Measurements from ENCODE around the gene SH2D3A. TPM values are rescaled to one million over a fixed set of nuclear protein-coding genes. Genes with fewer than 3 reads are reported as not detected.

The SH2D3A gene
- polyA plus RNA-seq, 3 donors, result 0.11 TPM; not detected in 2

DNA sequence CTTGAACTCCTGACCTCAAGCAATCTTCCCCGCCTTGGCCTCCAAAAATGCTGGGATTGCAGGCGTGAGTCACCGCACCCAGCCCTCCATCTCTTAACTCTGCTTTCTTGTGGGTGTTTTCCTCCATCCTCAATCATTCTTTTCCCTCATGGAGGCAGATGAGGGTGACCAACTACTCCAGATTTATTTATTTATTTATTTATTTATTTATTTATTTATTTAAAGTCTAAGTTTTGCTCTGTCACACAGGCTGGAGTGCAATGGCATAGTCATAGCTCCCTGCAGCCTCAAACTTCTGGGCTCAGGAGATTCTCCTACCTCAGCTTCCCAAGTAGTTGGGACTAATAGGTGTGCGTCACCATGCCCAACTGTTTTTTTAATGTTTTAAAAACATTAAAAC, 20.2 kb upstream of the SH2D3A start:
- no peak overlapping the region for H3K27ac Mint-ChIP-seq
- intact Hi-C loops (cut with micrococcal nuclease), result no loop called here
- peaks cover 42 to 73% of the 10 kb centered on the region in 2 donors for H3K36me3 Mint-ChIP-seq

GRCh38 chr19:6779206-6779605, 12.0 kb upstream of the SH2D3A start:
- peaks cover 16 to 76% of the 10 kb centered on the region in 2 donors for H3K36me3 ChIP-seq (replicated peaks in 1 of 2; ENCODE audit: control insufficient read depth in 1 of 2, insufficient read depth in 2 of 2, low read length in 2 of 2)
- no peaks in the 10 kb centered on the region for H3K9me3 ChIP-seq (replicated peaks in 1 of 2; ENCODE audit: control insufficient read depth in 1 of 2, insufficient read depth in 1 of 2, low read length in 2 of 2)
- H3K4me1 ChIP-seq (ENCODE audit: control insufficient read depth in 1 of 2, insufficient read depth in 2 of 2, low read length in 2 of 2), result peaks cover 24 to 30% of the 10 kb centered on the region in 2 donors
- no peak overlapping the region for H3K4me3 Mint-ChIP-seq
- DNase-seq, result no peak
- no peaks in the 10 kb centered on the region for H3K27me3 ChIP-seq (ENCODE audit: control insufficient read depth in 2 of 2, insufficient read depth in 2 of 2, low read length in 2 of 2)
- H3K9ac ChIP-seq (ENCODE audit: insufficient read depth, low read length, poor library complexity, severe bottlenecking), result no peak overlapping the region
- TF ChIP-seq, protein P1, sequence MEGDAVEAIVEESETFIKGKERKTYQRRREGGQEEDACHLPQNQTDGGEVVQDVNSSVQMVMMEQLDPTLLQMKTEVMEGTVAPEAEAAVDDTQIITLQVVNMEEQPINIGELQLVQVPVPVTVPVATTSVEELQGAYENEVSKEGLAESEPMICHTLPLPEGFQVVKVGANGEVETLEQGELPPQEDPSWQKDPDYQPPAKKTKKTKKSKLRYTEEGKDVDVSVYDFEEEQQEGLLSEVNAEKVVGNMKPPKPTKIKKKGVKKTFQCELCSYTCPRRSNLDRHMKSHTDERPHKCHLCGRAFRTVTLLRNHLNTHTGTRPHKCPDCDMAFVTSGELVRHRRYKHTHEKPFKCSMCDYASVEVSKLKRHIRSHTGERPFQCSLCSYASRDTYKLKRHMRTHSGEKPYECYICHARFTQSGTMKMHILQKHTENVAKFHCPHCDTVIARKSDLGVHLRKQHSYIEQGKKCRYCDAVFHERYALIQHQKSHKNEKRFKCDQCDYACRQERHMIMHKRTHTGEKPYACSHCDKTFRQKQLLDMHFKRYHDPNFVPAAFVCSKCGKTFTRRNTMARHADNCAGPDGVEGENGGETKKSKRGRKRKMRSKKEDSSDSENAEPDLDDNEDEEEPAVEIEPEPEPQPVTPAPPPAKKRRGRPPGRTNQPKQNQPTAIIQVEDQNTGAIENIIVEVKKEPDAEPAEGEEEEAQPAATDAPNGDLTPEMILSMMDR (IDR thresholded peaks at IDR 0.05), result no peak
- H3K4me2 ChIP-seq (replicated peaks; ENCODE audit: extremely low read depth, low read length, poor library complexity, severe bottlenecking), result no peak overlapping the region
- peaks cover 54% of the 10 kb centered on the region for H3K4me1 Mint-ChIP-seq
- peak overlapping the region in 1 of 2 donors; percentile 23 for H3K27ac ChIP-seq (ENCODE audit: low read depth in 1 of 2, low read length in 2 of 2)
- H2AFZ ChIP-seq (ENCODE audit: insufficient read depth, low read depth, low read length, poor library complexity, severe bottlenecking), result no peak overlapping the region
- H3K36me3 Mint-ChIP-seq, result peaks cover 43 to 66% of the 10 kb centered on the region in 2 donors
- intact Hi-C loops (cut with micrococcal nuclease), result no loop called here
- peaks cover 98% of the 10 kb centered on the region for H4K20me1 ChIP-seq (ENCODE audit: insufficient read depth, low read length)
- WGBS (ENCODE audit: insufficient coverage), result 100% methylated on average over 1 of the region's 4 CpGs
- H3K9me3 Mint-ChIP-seq, result peaks cover 0 to 6% (median 0%) of the 10 kb centered on the region in 7 donors
- H3K79me2 ChIP-seq (ENCODE audit: insufficient read depth, low read length), result peaks cover 98% of the 10 kb centered on the region
- no peak overlapping the region for H3K4me3 ChIP-seq (replicated peaks in 1 of 3; ENCODE audit: low read depth in 2 of 3, low read length in 3 of 3)
- peaks cover 0 to 2% (median 1%) of the 10 kb centered on the region in 3 donors for H3K27me3 Mint-ChIP-seq (ENCODE audit: low read depth in 3 of 3)
- peak overlapping the region in 2 of 7 donors; percentile 45 to 74 for H3K27ac Mint-ChIP-seq

More for the DNA sequence above, 20.2 kb upstream of the SH2D3A start:
- Mint-ChIP-seq H3K4me1 (peaks cover 19% of the 10 kb centered on the region), H3K4me3 (no peak overlapping the region), H3K27me3 (ENCODE audit: low read depth in 3 of 3) (peaks cover 0 to 2% (median 0%) of the 10 kb centered on the region in 3 donors), H3K9me3 (no peaks in the 10 kb centered on the region)
- WGBS (ENCODE audit: insufficient coverage), result no CpG with 5 or more reads among the region's 4 CpGs
- H3K36me3 ChIP-seq (replicated peaks in 1 of 2; ENCODE audit: control insufficient read depth in 1 of 2, insufficient read depth in 2 of 2, low read length in 2 of 2), result peaks cover 33 to 83% of the 10 kb centered on the region in 2 donors
- H3K9me3 ChIP-seq (replicated peaks in 1 of 2; ENCODE audit: control insufficient read depth in 1 of 2, insufficient read depth in 1 of 2, low read length in 2 of 2), result no peaks in the 10 kb centered on the region
- no peak for DNase-seq
- peaks cover 99% of the 10 kb centered on the region for H4K20me1 ChIP-seq (ENCODE audit: insufficient read depth, low read length)
- H3K79me2 ChIP-seq (ENCODE audit: insufficient read depth, low read length), result peaks cover 99% of the 10 kb centered on the region
- TF ChIP-seq, protein P1 (IDR thresholded peaks at IDR 0.05), result no peak
- no peaks in the 10 kb centered on the region for H3K4me1 ChIP-seq (ENCODE audit: control insufficient read depth in 1 of 2, insufficient read depth in 2 of 2, low read length in 2 of 2)
- no peak overlapping the region for H3K27ac ChIP-seq (ENCODE audit: low read depth in 1 of 2, low read length in 2 of 2)
- no peak overlapping the region for H3K9ac ChIP-seq (ENCODE audit: insufficient read depth, low read length, poor library complexity, severe bottlenecking)
- H3K4me3 ChIP-seq (replicated peaks in 1 of 3; ENCODE audit: low read depth in 2 of 3, low read length in 3 of 3), result no peak overlapping the region
- no peak overlapping the region for H3K4me2 ChIP-seq (replicated peaks; ENCODE audit: extremely low read depth, low read length, poor library complexity, severe bottlenecking)
- H3K27me3 ChIP-seq (ENCODE audit: control insufficient read depth in 2 of 2, insufficient read depth in 2 of 2, low read length in 2 of 2), result no peaks in the 10 kb centered on the region
- no peak overlapping the region for H2AFZ ChIP-seq (ENCODE audit: insufficient read depth, low read depth, low read length, poor library complexity, severe bottlenecking)

Measured in CD14-positive monocyte (primary cell).